ENCODE measurements around the gene KRTAP2-1. TPM values are rescaled to one million over a fixed set of nuclear protein-coding genes. Genes with fewer than 3 reads are reported as not detected.
"Not testable (repeated sequence)": the region's sequence is repeated elsewhere in the genome, so short reads cannot be mapped to it uniquely, and the experiment has no call there.

KRTAP2-1 gene
- total RNA-seq, 1 experiment from 2014 or later, result not detected

DNA sequence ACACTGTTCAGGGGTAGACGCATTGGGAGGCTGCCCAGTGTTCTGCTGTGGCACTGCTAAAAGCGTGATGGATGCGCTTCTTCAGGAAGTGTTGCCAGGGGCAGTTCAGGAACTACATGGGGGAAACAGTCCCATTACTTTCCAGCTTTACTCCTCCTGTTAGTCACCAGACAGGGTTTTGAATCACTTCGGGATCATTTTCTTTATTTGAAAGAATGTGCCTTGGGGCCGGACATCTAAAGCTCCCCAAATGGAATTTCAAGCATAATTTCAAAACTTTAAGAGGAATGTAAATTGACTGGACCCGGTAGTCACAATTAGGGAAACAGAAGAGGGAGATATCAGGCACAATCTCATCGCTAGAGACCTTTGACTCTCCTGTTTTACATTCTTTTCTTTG, 1.3 kb upstream of the KRTAP2-1 start:
- Histone ChIP-seq H3K27ac (ENCODE audit: low read depth, low read length, poor library complexity, severe bottlenecking) (no peak overlapping the region), H3K36me3 (ENCODE audit: insufficient read depth, low read length, poor library complexity, severe bottlenecking) (no peaks in the 10 kb centered on the region), H3K4me3 (ENCODE audit: low read depth, low read length, poor library complexity, severe bottlenecking) (no peak overlapping the region), H3K9me3 (ENCODE audit: low read depth, low read length, poor library complexity, severe bottlenecking) (no peaks in the 10 kb centered on the region), H3K27me3 (replicated peaks; ENCODE audit: insufficient read depth, low read depth, low read length, poor library complexity) (no peaks in the 10 kb centered on the region), H3K4me1 (ENCODE audit: insufficient read depth, low read length, poor library complexity, severe bottlenecking) (no peaks in the 10 kb centered on the region)
- ChIA-PET CTCF (no interaction called here), POLR2A (ENCODE audit: low non-redundant PET) (no interaction called here)
- TF ChIP-seq EZH2 (IDR thresholded peaks at IDR 0.05; ENCODE audit: borderline replicate concordance, low read depth, low read length, poor library complexity, severe bottlenecking), result no peak
- TF ChIP-seq CTCF (conservative IDR thresholded peaks at IDR 0.05; ENCODE audit: low read depth, low read length), result no peak
- no peak for DNase-seq (ENCODE audit: low spot score)
- intact Hi-C loops (cut with micrococcal nuclease; ENCODE audit: unreplicated experiment), result no loop called here
- no TSS peak for BruUV-seq (replicated peaks)

- no TSS peak for BruUV-seq (replicated peaks)
- Histone ChIP-seq H3K27ac (ENCODE audit: low read depth, low read length, poor library complexity, severe bottlenecking) (no peak overlapping the region), H3K9me3 (ENCODE audit: low read depth, low read length, poor library complexity, severe bottlenecking) (no peaks in the 10 kb centered on the region), H3K4me1 (ENCODE audit: insufficient read depth, low read length, poor library complexity, severe bottlenecking) (no peaks in the 10 kb centered on the region), H3K36me3 (ENCODE audit: insufficient read depth, low read length, poor library complexity, severe bottlenecking) (no peaks in the 10 kb centered on the region), H3K27me3 (replicated peaks; ENCODE audit: insufficient read depth, low read depth, low read length, poor library complexity) (no peaks in the 10 kb centered on the region), H3K4me3 (ENCODE audit: low read depth, low read length, poor library complexity, severe bottlenecking) (no peak overlapping the region)
- ChIA-PET POLR2A (ENCODE audit: low non-redundant PET) (no interaction called here), CTCF (no interaction called here)
- TF ChIP-seq CTCF (conservative IDR thresholded peaks at IDR 0.05; ENCODE audit: low read depth, low read length) (no peak), EZH2 (IDR thresholded peaks at IDR 0.05; ENCODE audit: borderline replicate concordance, low read depth, low read length, poor library complexity, severe bottlenecking) (no peak)
- no peak for DNase-seq (ENCODE audit: low spot score)
- intact Hi-C loops (cut with micrococcal nuclease; ENCODE audit: unreplicated experiment), result no loop called here
Observed at GRCh38 chr17:41042953-41043352, 4.2 kb downstream of the KRTAP2-1 start.

DNA sequence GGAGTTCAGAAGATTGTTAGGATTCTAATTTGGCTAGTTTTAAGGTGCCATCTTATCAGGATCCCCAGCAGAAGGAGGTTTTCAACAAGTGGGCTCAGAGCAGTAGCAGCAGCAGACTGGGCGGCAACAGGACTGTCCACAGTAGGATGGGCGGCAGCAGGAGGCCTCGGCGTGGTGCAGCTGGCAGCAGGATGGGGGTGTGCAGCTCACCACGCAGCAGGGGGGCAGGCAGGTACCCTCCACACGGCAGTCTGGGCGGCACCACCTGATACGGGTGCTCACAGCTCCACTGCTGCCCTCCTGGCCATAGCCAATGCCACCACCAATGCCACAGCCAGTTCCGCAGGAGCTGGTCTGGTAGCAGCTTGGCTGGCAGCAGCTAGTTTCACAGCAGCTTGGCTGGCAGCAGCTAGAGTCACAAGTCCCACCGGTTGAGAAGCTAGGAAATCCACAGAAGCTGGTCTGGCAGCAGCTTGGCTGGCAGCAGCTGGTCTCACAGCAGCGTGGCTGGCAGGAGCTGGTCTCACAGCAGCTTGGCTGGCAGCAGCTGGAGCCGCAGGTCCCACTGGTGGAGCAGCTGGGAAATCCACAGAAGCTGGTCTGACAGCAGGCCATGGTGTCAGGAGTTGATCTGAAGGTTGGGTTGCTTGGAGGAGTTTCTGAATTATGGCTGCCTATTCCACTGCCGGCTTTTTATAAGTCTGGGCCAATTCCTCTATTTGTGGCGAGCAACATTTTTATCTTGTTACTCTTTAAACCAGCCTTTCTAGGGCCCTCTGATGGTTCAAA, 6.1 kb downstream of the KRTAP2-1 start, which contains the start of gene KRTAP1-1:
TSS of gene KRTAP1-1 (minus strand) at position 668 of the 789 bp plus-strand sequence. CDS start at position 615, 53 bp downstream.
- H3K4me3 ChIP-seq (ENCODE audit: low read depth, low read length, poor library complexity, severe bottlenecking); H3K36me3 ChIP-seq (ENCODE audit: insufficient read depth, low read length, poor library complexity, severe bottlenecking); H3K9me3 ChIP-seq (ENCODE audit: low read depth, low read length, poor library complexity, severe bottlenecking); H3K27ac ChIP-seq (ENCODE audit: low read depth, low read length, poor library complexity, severe bottlenecking); H3K4me1 ChIP-seq (ENCODE audit: insufficient read depth, low read length, poor library complexity, severe bottlenecking); DNase-seq (ENCODE audit: low spot score); H3K27me3 ChIP-seq (replicated peaks; ENCODE audit: insufficient read depth, low read depth, low read length, poor library complexity); CTCF ChIA-PET; POLR2A ChIA-PET (ENCODE audit: low non-redundant PET); BruUV-seq (replicated peaks); intact Hi-C loops (cut with micrococcal nuclease; ENCODE audit: unreplicated experiment): not testable (repeated sequence)

- Histone ChIP-seq H3K9me3 (ENCODE audit: low read depth, low read length, poor library complexity, severe bottlenecking) (no peaks in the 10 kb centered on the region), H3K4me1 (ENCODE audit: insufficient read depth, low read length, poor library complexity, severe bottlenecking) (no peaks in the 10 kb centered on the region), H3K27ac (ENCODE audit: low read depth, low read length, poor library complexity, severe bottlenecking) (no peak overlapping the region), H3K36me3 (ENCODE audit: insufficient read depth, low read length, poor library complexity, severe bottlenecking) (no peaks in the 10 kb centered on the region), H3K27me3 (replicated peaks; ENCODE audit: insufficient read depth, low read depth, low read length, poor library complexity) (no peaks in the 10 kb centered on the region), H3K4me3 (ENCODE audit: low read depth, low read length, poor library complexity, severe bottlenecking) (no peak overlapping the region)
- POLR2A ChIA-PET (ENCODE audit: low non-redundant PET), result no interaction called here
- TF ChIP-seq EZH2 (IDR thresholded peaks at IDR 0.05; ENCODE audit: borderline replicate concordance, low read depth, low read length, poor library complexity, severe bottlenecking), result no peak
- no peak for TF ChIP-seq CTCF (conservative IDR thresholded peaks at IDR 0.05; ENCODE audit: low read depth, low read length)
- CTCF ChIA-PET, result no interaction called here
- no peak for DNase-seq (ENCODE audit: low spot score)
- BruUV-seq (replicated peaks), result no TSS peak
- intact Hi-C loops (cut with micrococcal nuclease; ENCODE audit: unreplicated experiment), result no loop called here
Observed at GRCh38 chr17:41037853-41038350, 9.2 kb downstream of the KRTAP2-1 start.

- CTCF ChIA-PET, result not testable (repeated sequence)
Observed at GRCh38 chr17:41034346-41034935, 12.7 kb downstream of the KRTAP2-1 start, which contains the start of gene KRTAP1-3. TSS of gene KRTAP1-3 (minus strand) at chr17:41034874. CDS start at chr17:41034821, 53 bp downstream.

More at GRCh38 chr17:41034346-41034935, 12.7 kb downstream of the KRTAP2-1 start, which contains the start of gene KRTAP1-3:
- H3K27ac ChIP-seq (ENCODE audit: low read depth, low read length, poor library complexity, severe bottlenecking); DNase-seq (ENCODE audit: low spot score); H3K9me3 ChIP-seq (ENCODE audit: low read depth, low read length, poor library complexity, severe bottlenecking); BruUV-seq (replicated peaks); H3K4me3 ChIP-seq (ENCODE audit: low read depth, low read length, poor library complexity, severe bottlenecking); H3K4me1 ChIP-seq (ENCODE audit: insufficient read depth, low read length, poor library complexity, severe bottlenecking); H3K27me3 ChIP-seq (replicated peaks; ENCODE audit: insufficient read depth, low read depth, low read length, poor library complexity); H3K36me3 ChIP-seq (ENCODE audit: insufficient read depth, low read length, poor library complexity, severe bottlenecking); intact Hi-C loops (cut with micrococcal nuclease; ENCODE audit: unreplicated experiment): not testable (repeated sequence)
- POLR2A ChIA-PET (ENCODE audit: low non-redundant PET), result interaction anchor here (0.6 kb wide), 1 partner anchor 15 kb away, joined by 3 read pairs; no protein-coding TSS in a partner anchor

Measured in A673 (cell line).